ENCODE measurements around the gene SLC22A12.

Gene SLC22A12

GRCh38 chr11:64643920-64644646 lies 53.1 kb downstream of the SLC22A12 start:
- peaks cover 48% of the 10 kb centered on the region for H3K27me3 Mint-ChIP-seq
- no peak for DNase-seq
- no peak overlapping the region for H3K27ac Mint-ChIP-seq
- H3K9me3 Mint-ChIP-seq = no peaks in the 10 kb centered on the region
- no peaks in the 10 kb centered on the region for H3K36me3 Mint-ChIP-seq (ENCODE audit: low read depth)
- H3K4me1 Mint-ChIP-seq (ENCODE audit: low read depth) = peaks cover 4% of the 10 kb centered on the region
- H3K4me3 Mint-ChIP-seq = no peak overlapping the region

GRCh38 chr11:64644647-64645275 lies 53.7 kb downstream of the SLC22A12 start:
- H3K36me3 Mint-ChIP-seq (ENCODE audit: low read depth) = no peaks in the 10 kb centered on the region

GRCh38 chr11:64647019-64647779 lies 56.2 kb downstream of the SLC22A12 start:
- Mint-ChIP-seq H3K4me1 (ENCODE audit: low read depth) (peaks cover 4% of the 10 kb centered on the region), H3K4me3 (no peak overlapping the region), H3K9me3 (no peaks in the 10 kb centered on the region), H3K27me3 (peaks cover 55% of the 10 kb centered on the region), H3K36me3 (ENCODE audit: low read depth) (no peaks in the 10 kb centered on the region), H3K27ac (no peak overlapping the region)
- DNase-seq = no peak

More at GRCh38 chr11:64644647-64645275, 53.7 kb downstream of the SLC22A12 start:
- no peak for DNase-seq
- Mint-ChIP-seq H3K27ac (no peak overlapping the region), H3K9me3 (no peaks in the 10 kb centered on the region), H3K4me3 (no peak overlapping the region), H3K4me1 (ENCODE audit: low read depth) (peaks cover 4% of the 10 kb centered on the region), H3K27me3 (peaks cover 50% of the 10 kb centered on the region)

- H3K27me3 Mint-ChIP-seq = peaks cover 55% of the 10 kb centered on the region
- DNase-seq = no peak
- no peak overlapping the region for H3K4me3 Mint-ChIP-seq
- H3K36me3 Mint-ChIP-seq (ENCODE audit: low read depth) = no peaks in the 10 kb centered on the region
- peaks cover 4% of the 10 kb centered on the region for H3K4me1 Mint-ChIP-seq (ENCODE audit: low read depth)
- no peak overlapping the region for H3K27ac Mint-ChIP-seq
- no peaks in the 10 kb centered on the region for H3K9me3 Mint-ChIP-seq
Measured at GRCh38 chr11:64648551-64648950, 57.5 kb downstream of the SLC22A12 start.

- Mint-ChIP-seq H3K4me1 (ENCODE audit: low read depth) (peaks cover 2% of the 10 kb centered on the region), H3K36me3 (ENCODE audit: low read depth) (no peaks in the 10 kb centered on the region), H3K9me3 (no peaks in the 10 kb centered on the region), H3K27me3 (peaks cover 48% of the 10 kb centered on the region), H3K27ac (no peak overlapping the region), H3K4me3 (no peak overlapping the region)
- DNase-seq = no peak
Measured at GRCh38 chr11:64649291-64649697, 58.3 kb downstream of the SLC22A12 start.

- no peak overlapping the region for H3K27ac Mint-ChIP-seq
- no peaks in the 10 kb centered on the region for H3K36me3 Mint-ChIP-seq (ENCODE audit: low read depth)
- H3K27me3 Mint-ChIP-seq = peaks cover 31% of the 10 kb centered on the region
Measured at GRCh38 chr11:64650923-64651523, 60.0 kb downstream of the SLC22A12 start.

More at GRCh38 chr11:64650923-64651523, 60.0 kb downstream of the SLC22A12 start:
- DNase-seq = no peak
- no peak overlapping the region for H3K4me3 Mint-ChIP-seq
- peaks cover 2% of the 10 kb centered on the region for H3K4me1 Mint-ChIP-seq (ENCODE audit: low read depth)
- H3K9me3 Mint-ChIP-seq = no peaks in the 10 kb centered on the region
